ENCODE data around the gene EEF1AKMT1.

Gene EEF1AKMT1

GRCh38 chr13:20808874-20809273, 35.1 kb upstream of the EEF1AKMT1 start:
- TF ChIP-seq FOXP2 (optimal IDR thresholded peaks at IDR 0.05; ENCODE audit: control extremely low read depth, extremely low read length, insufficient read depth) = no peak
- TF ChIP-seq POLR2AphosphoS5 (IDR thresholded peaks at IDR 0.05; ENCODE audit: borderline replicate concordance, low read depth, low read length) = no peak
- no peak for TF ChIP-seq EZH2 (IDR thresholded peaks at IDR 0.05)
- no peak for DNase-seq (ENCODE audit: low read depth, low spot score)
- no peaks in the 10 kb centered on the region for H3K9me3 ChIP-seq (ENCODE audit: low read depth, low read length)
- H3K27ac ChIP-seq = no peak overlapping the region
- peaks cover 51% of the 10 kb centered on the region for H3K36me3 ChIP-seq (ENCODE audit: insufficient read depth, low read length)
- no peak overlapping the region for H3K4me3 ChIP-seq
- no peak overlapping the region for H3K9ac ChIP-seq (ENCODE audit: insufficient read length)

- no peaks in the 10 kb centered on the region for H3K9me3 ChIP-seq (ENCODE audit: low read depth, low read length)
- DNase-seq (ENCODE audit: low read depth, low spot score) = no peak
- TF ChIP-seq EZH2 (IDR thresholded peaks at IDR 0.05) (no peak), POLR2AphosphoS5 (IDR thresholded peaks at IDR 0.05; ENCODE audit: borderline replicate concordance, low read depth, low read length) (no peak), FOXP2 (optimal IDR thresholded peaks at IDR 0.05; ENCODE audit: control extremely low read depth, extremely low read length, insufficient read depth) (no peak)
- no peak overlapping the region for H3K4me3 ChIP-seq
- H3K27ac ChIP-seq = no peak overlapping the region
- H3K9ac ChIP-seq (ENCODE audit: insufficient read length) = no peak overlapping the region
- H3K36me3 ChIP-seq (ENCODE audit: insufficient read depth, low read length) = peaks cover 36% of the 10 kb centered on the region
These were observed 29.6 kb upstream of the EEF1AKMT1 start for GRCh38 chr13:20803180-20803965.

- Histone ChIP-seq H3K9me3 (ENCODE audit: low read depth, low read length) (no peaks in the 10 kb centered on the region), H3K4me3 (no peak overlapping the region), H3K9ac (ENCODE audit: insufficient read length) (no peak overlapping the region), H3K27ac (no peak overlapping the region), H3K36me3 (ENCODE audit: insufficient read depth, low read length) (peaks cover 25% of the 10 kb centered on the region)
- DNase-seq (ENCODE audit: low read depth, low spot score) = no peak
- TF ChIP-seq FOXP2 (optimal IDR thresholded peaks at IDR 0.05; ENCODE audit: control extremely low read depth, extremely low read length, insufficient read depth) = no peak
- TF ChIP-seq POLR2AphosphoS5 (IDR thresholded peaks at IDR 0.05; ENCODE audit: borderline replicate concordance, low read depth, low read length) = no peak
- no peak for TF ChIP-seq EZH2 (IDR thresholded peaks at IDR 0.05)
These were observed 27.9 kb upstream of the EEF1AKMT1 start for GRCh38 chr13:20801707-20802106.

- TF ChIP-seq POLR2AphosphoS5 (IDR thresholded peaks at IDR 0.05; ENCODE audit: borderline replicate concordance, low read depth, low read length) (no peak), FOXP2 (optimal IDR thresholded peaks at IDR 0.05; ENCODE audit: control extremely low read depth, extremely low read length, insufficient read depth) (no peak), EZH2 (IDR thresholded peaks at IDR 0.05) (no peak)
- no peaks in the 10 kb centered on the region for H3K9me3 ChIP-seq (ENCODE audit: low read depth, low read length)
- no peak overlapping the region for H3K27ac ChIP-seq
- H3K9ac ChIP-seq (ENCODE audit: insufficient read length) = no peak overlapping the region
- DNase-seq (ENCODE audit: low read depth, low spot score) = no peak
- H3K36me3 ChIP-seq (ENCODE audit: insufficient read depth, low read length) = peaks cover 33% of the 10 kb centered on the region
- H3K4me3 ChIP-seq = no peak overlapping the region
These were observed 26.1 kb upstream of the EEF1AKMT1 start for GRCh38 chr13:20799726-20800416.

GRCh38 chr13:20798027-20798426, 24.3 kb upstream of the EEF1AKMT1 start:
- DNase-seq (ENCODE audit: low read depth, low spot score) = no peak
- peaks cover 45% of the 10 kb centered on the region for H3K36me3 ChIP-seq (ENCODE audit: insufficient read depth, low read length)
- TF ChIP-seq EZH2 (IDR thresholded peaks at IDR 0.05) (no peak), FOXP2 (optimal IDR thresholded peaks at IDR 0.05; ENCODE audit: control extremely low read depth, extremely low read length, insufficient read depth) (no peak)

GRCh38 chr13:20796791-20797508, 23.2 kb upstream of the EEF1AKMT1 start:
- TF ChIP-seq EZH2 (IDR thresholded peaks at IDR 0.05) = no peak
- TF ChIP-seq FOXP2 (optimal IDR thresholded peaks at IDR 0.05; ENCODE audit: control extremely low read depth, extremely low read length, insufficient read depth) = no peak
- no peak for TF ChIP-seq POLR2AphosphoS5 (IDR thresholded peaks at IDR 0.05; ENCODE audit: borderline replicate concordance, low read depth, low read length)
- peaks cover 45% of the 10 kb centered on the region for H3K36me3 ChIP-seq (ENCODE audit: insufficient read depth, low read length)
- H3K9me3 ChIP-seq (ENCODE audit: low read depth, low read length) = no peaks in the 10 kb centered on the region
- H3K4me3 ChIP-seq = no peak overlapping the region
- no peak overlapping the region for H3K9ac ChIP-seq (ENCODE audit: insufficient read length)
- peak; percentile 22 for DNase-seq (ENCODE audit: low read depth, low spot score)
- no peak overlapping the region for H3K27ac ChIP-seq

More at GRCh38 chr13:20798027-20798426, 24.3 kb upstream of the EEF1AKMT1 start:
- Histone ChIP-seq H3K9ac (ENCODE audit: insufficient read length) (no peak overlapping the region), H3K4me3 (no peak overlapping the region), H3K27ac (no peak overlapping the region), H3K9me3 (ENCODE audit: low read depth, low read length) (no peaks in the 10 kb centered on the region)

- Histone ChIP-seq H3K9me3 (ENCODE audit: low read depth, low read length) (no peaks in the 10 kb centered on the region), H3K4me3 (no peak overlapping the region), H3K9ac (ENCODE audit: insufficient read length) (no peak overlapping the region), H3K36me3 (ENCODE audit: insufficient read depth, low read length) (peaks cover 38% of the 10 kb centered on the region), H3K27ac (no peak overlapping the region)
- no peak for DNase-seq (ENCODE audit: low read depth, low spot score)
- no peak for TF ChIP-seq EZH2 (IDR thresholded peaks at IDR 0.05)
- TF ChIP-seq FOXP2 (optimal IDR thresholded peaks at IDR 0.05; ENCODE audit: control extremely low read depth, extremely low read length, insufficient read depth) = no peak
- TF ChIP-seq POLR2AphosphoS5 (IDR thresholded peaks at IDR 0.05; ENCODE audit: borderline replicate concordance, low read depth, low read length) = no peak
These were observed 15.9 kb upstream of the EEF1AKMT1 start for GRCh38 chr13:20789665-20790064.

GRCh38 chr13:20788312-20788711, 14.6 kb upstream of the EEF1AKMT1 start:
- H3K36me3 ChIP-seq (ENCODE audit: insufficient read depth, low read length) = peaks cover 36% of the 10 kb centered on the region
- TF ChIP-seq POLR2AphosphoS5 (IDR thresholded peaks at IDR 0.05; ENCODE audit: borderline replicate concordance, low read depth, low read length) (no peak), EZH2 (IDR thresholded peaks at IDR 0.05) (no peak), FOXP2 (optimal IDR thresholded peaks at IDR 0.05; ENCODE audit: control extremely low read depth, extremely low read length, insufficient read depth) (no peak)
- H3K4me3 ChIP-seq = no peak overlapping the region
- DNase-seq (ENCODE audit: low read depth, low spot score) = no peak
- no peaks in the 10 kb centered on the region for H3K9me3 ChIP-seq (ENCODE audit: low read depth, low read length)
- no peak overlapping the region for H3K9ac ChIP-seq (ENCODE audit: insufficient read length)
- no peak overlapping the region for H3K27ac ChIP-seq
